HG03342 (cell line): Measurements from ENCODE around the gene GABRR2.

Source experiments
- ATAC-seq: cut with Tn5 transposase; IDR thresholded peaks from one replicate; pipeline ENCODE4 v1.9.1; 2021; ENCODE audit warnings: mild to moderate bottlenecking, moderate library complexity; ENCODE audit not compliant: unreplicated experiment

The GABRR2 gene

DNA sequence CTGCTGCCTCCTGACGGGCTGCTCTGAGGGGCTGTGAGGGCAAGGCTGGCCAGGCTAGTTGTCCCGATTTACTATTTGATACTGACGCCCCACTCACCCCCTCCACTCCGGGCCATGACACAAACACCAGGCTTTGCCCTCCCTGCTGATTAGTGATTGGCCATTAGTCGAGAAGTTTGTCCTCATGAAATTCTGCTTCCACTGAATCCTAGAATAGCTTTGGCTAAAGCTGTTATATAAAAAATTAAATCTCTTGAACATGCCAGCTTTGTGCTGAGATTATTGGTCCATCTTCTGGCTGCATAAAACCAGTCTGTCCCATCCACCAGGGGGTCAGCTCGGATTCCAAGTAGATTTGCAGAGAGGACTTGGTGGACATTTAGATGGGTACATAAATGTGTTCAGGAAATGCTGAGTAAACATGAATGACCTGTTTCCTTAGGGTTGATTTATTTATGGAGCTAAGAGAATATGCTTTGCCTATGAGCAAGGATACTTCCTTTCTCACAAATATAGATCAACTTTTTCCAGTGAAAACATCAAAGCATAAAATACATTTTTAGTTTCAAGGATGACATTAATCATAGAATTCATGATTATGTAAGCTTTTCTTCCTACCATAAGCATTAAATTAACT lies at the start of gene GABRR2:
GABRR2 (minus strand) TSS at position 51 of the 637 bp plus-strand sequence. CDS start 134 bp downstream, outside the sequence.
- ATAC-seq, result no peak

DNA sequence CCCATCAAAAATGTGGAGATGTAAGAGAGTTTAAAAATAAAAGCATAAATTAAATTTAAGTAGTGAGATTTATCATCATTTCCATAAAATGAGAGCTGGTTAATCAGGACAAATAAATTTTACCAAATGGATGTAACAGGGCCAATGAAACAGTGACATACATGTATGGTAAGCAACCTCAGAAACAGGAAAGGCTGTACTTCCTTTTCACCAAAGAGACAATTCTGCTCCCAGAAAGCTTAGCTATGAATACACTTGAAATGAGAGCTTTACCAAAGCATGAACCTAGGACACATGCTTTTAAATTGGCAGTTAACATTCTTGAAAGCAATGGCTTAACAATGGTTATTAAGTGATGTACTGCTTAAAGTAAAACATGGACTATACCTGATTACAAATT lies 49.5 kb upstream of the GABRR2 start:
- no peak for ATAC-seq

DNA sequence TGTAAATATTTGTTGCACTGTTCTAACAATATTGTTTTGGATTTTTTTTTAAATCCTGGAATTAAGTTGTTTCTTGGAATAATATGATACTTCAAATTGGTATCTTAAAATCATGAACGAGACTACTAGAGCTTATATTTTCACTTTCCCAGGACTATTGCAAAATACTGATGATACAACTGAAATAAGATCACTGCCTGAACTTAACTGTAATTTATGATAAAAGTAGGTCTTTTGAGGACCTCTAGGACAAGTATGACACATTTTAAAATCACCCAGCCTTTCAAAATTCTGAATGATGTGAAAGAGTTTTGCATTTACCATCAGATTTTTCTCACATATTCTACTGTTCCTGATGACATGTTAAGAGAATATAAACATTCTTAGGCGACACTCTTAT lies 46.1 kb upstream of the GABRR2 start:
- no peak for ATAC-seq

GRCh38 chr6:89360415-89360999 lies 45.4 kb upstream of the GABRR2 start:
- peak; percentile 54 for ATAC-seq

DNA sequence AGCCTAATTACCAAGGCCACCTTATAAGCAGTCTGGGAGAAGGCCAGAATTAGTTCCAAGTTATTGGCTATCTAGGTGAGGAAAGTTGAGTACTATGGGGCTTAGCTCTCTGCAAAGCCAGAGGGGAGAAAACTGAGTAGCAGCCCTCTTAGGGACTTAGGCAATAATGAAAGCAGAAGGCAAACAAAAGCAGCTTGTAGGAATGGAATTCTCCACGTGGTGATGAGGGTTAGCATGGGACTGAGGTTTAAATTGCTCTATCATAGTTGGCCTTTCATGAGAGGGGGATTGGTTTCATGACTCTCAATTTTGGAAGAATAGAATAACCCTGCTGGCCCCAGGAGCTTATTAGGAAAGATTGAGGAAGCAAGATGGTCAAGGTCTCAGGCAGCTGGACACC lies 44.5 kb upstream of the GABRR2 start:
- ATAC-seq, result no peak

GRCh38 chr6:89357390-89357789 lies 42.3 kb upstream of the GABRR2 start:
- peak; percentile 46 for ATAC-seq

GRCh38 chr6:89356642-89357170 lies 41.6 kb upstream of the GABRR2 start:
- ATAC-seq, result no peak

GRCh38 chr6:89355511-89356194 lies 40.6 kb upstream of the GABRR2 start:
- no peak for ATAC-seq

- ATAC-seq, result peak; percentile 20
Observed at GRCh38 chr6:89353702-89354392, 38.7 kb upstream of the GABRR2 start.

DNA sequence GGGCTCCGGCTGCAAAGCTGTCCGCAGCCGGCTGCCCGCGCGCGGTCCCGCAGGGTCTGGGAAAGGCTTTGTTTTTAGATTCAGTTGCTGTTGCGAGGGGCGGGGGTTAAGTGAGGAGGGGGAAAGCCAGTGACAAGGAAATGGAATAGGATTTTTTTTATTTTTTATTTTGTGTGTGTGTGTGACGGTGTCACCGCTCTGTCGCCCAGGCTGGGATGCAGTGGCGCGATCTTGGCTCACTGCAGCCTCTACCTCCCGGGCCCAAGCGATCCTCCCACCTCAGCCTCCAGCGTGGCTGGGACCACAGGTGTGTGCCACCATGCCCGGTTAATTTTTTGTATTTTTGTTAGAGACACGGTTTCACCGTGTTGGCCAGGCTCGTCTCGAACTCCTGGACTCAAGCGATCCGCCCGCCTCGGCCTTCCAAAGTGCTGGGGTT lies 38.0 kb upstream of the GABRR2 start:
- ATAC-seq, result no peak

DNA sequence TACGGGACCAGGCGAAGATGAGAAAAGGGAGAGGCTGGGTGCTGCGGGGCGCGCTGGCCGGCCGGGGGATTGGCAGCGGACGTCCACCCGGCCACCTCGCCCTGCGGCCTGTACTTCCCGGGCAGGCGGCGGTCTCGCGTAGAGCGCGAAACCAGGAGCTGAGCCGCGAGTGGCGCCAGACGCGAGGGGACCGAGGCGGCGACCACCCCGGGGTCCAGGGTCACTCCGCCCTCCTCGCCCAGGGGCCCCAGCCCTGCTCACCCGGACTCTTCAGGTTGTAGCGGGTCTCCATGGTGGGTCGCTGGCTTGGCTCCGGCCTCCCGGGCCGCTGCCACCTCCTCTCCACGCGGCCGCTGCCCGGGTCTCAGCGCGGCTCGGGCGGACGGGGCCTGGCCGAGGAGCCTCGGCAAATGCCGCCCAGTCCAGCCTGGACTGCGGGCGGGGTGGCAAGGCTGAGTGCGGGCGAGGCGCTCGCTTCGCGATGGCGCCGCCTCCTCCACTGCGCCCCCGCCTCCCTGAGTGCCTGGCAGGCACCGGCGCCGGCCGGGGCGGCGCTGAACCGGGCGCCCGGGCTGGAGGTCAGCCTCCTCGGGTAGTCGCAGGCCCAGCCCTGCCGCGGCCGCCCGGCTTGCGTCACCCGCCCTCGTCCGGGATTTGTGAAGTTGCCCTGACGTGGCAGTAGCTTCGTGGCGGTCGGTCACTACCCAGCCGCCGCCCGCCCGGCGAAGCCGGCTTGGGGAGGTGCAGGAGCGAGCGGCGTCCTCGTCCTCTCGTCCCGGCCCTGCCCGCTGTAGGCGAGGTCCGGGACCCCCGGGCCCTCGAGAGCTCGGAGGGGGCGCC lies 37.4 kb upstream of the GABRR2 start, which contains the start of gene UBE2J1:
UBE2J1 (minus strand) TSS at position 445 of the 840 bp plus-strand sequence; CDS start at position 292, 153 bp downstream.
- peak; percentile 29 for ATAC-seq

- no peak for ATAC-seq
Observed at GRCh38 chr6:89351671-89352277, 36.7 kb upstream of the GABRR2 start.

GRCh38 chr6:89350281-89350966 lies 35.3 kb upstream of the GABRR2 start:
- peak; percentile 40 for ATAC-seq

GRCh38 chr6:89348372-89348771 lies 33.3 kb upstream of the GABRR2 start:
- no peak for ATAC-seq

GRCh38 chr6:89347825-89348224 lies 32.7 kb upstream of the GABRR2 start:
- no peak for ATAC-seq

GRCh38 chr6:89346433-89346832 lies 31.3 kb upstream of the GABRR2 start:
- no peak for ATAC-seq

- no peak for ATAC-seq
Observed at GRCh38 chr6:89339565-89339964, 24.5 kb upstream of the GABRR2 start.

GRCh38 chr6:89335164-89335563 lies 20.1 kb upstream of the GABRR2 start:
- no peak for ATAC-seq

- ATAC-seq, result no peak
Observed at GRCh38 chr6:89330910-89331309, 15.8 kb upstream of the GABRR2 start.
